Heart left ventricle (tissue), 16 donors: ENCODE measurements around the gene FNDC3B. TPM values are rescaled to one million over a fixed set of nuclear protein-coding genes. Genes with fewer than 3 reads are reported as not detected.

Source experiments
- ATAC-seq, 4 donors: fragments of 200-7000 bp; cut with Tn5 transposase; one replicate each; pipeline ENCODE4 v1.9.1; 2020 to 2022; ENCODE audit warnings: moderate library complexity in 4 of 4, mild to moderate bottlenecking in 3 of 4, moderate number of reproducible peaks in 1 of 4
- DNase-seq, 5 donors: peaks; one replicate each; pipeline ENCODE4 v3.0.0-alpha.2; 2020
- H3K27ac ChIP-seq, 12 donors: fragments of 200-600 bp; sonication (generic) in 4 of 12; one replicate each; pipeline versions ENCODE4 v1.5.0 to v1.8.0; 2016 to 2022; ENCODE audit warnings: mild to moderate bottlenecking in 2 of 12
- H3K27me3 ChIP-seq, 9 donors: fragments of 200-600 bp; sonication (generic) in 2 of 9; one replicate each; pipeline versions ENCODE4 v1.5.1 to v1.8.0; 2016 to 2022; ENCODE audit warnings: mild to moderate bottlenecking in 3 of 9
- H3K36me3 ChIP-seq, 9 donors: fragments of 200-600 bp; sonication (generic) in 2 of 9; one replicate each; pipeline versions ENCODE4 v1.5.0 to v1.8.0; 2018 to 2022; ENCODE audit warnings: mild to moderate bottlenecking in 2 of 9
- H3K4me1 ChIP-seq, 12 donors: fragments of 200-600 bp; sonication (generic) in 4 of 12; one replicate each; pipeline versions ENCODE4 v1.5.0 to v1.8.0; 2016 to 2022; ENCODE audit warnings: mild to moderate bottlenecking in 3 of 12
- H3K4me3 ChIP-seq, 12 donors: fragments of 200-600 bp; sonication (generic) in 4 of 12; one replicate each; pipeline versions ENCODE4 v1.5.0 to v1.8.0; 2017 to 2022; ENCODE audit warnings: mild to moderate bottlenecking in 9 of 12, moderate library complexity in 4 of 12
- H3K9me3 ChIP-seq, 12 donors: fragments of 200-600 bp; sonication (generic) in 4 of 12; one replicate each; pipeline versions ENCODE4 v1.5.0 to v1.8.0; 2016 to 2022; ENCODE audit warnings: mild to moderate bottlenecking in 1 of 12
- CTCF ChIP-seq, 12 donors: fragments of 200-600 bp; sonication (generic) in 4 of 12; IDR thresholded peaks; one replicate each; pipeline versions ENCODE4 v1.5.0 to v1.8.0; 2018 to 2022; ENCODE audit warnings: antibody characterized with exemption in 12 of 12, mild to moderate bottlenecking in 5 of 12
- POLR2A ChIP-seq, 2 donors: fragments of 450-650 bp; IDR thresholded peaks; one replicate each; pipeline ENCODE4 v1.6.1; 2017; ENCODE audit warnings: antibody characterized with exemption in 2 of 2, mild to moderate bottlenecking in 2 of 2, moderate library complexity in 2 of 2
- WGBS, 4 donors: extraction: QIAGEN DNeasy Blood & Tissue Kit in 2 of 4; methylation state at CpG; one replicate each; pipeline versions ENCODE4 v1.1.5 to v1.1.7; 2013 to 2018; 5-methylcytosine and 5-hydroxymethylcytosine counted together
- intact Hi-C, 10 donors: fragments of 100-400 bp; cut with DNase I; formaldehyde crosslinking; loops; one replicate each; pipeline versions ENCODE4 v1.11.1 to v1.14.2; 2022
- polyA plus RNA-seq, 2 donors: library from polyadenylated mRNA; stranded (reverse); fragments of 200-250 nt; gene quantifications; one replicate each; pipeline ENCODE4 v1.2.3, GENCODE V29; 2013
- total RNA-seq, 9 donors: library from RNA; depleted of rRNA in 2 of 9; stranded (reverse); fragments of >200 nt in 2 of 9; fragmentation: NEBNext Ultra II Directional in 3 of 9; extraction: Animal tissue kit (Norgen Biotek cat#: 25700) in 3 of 9; gene quantifications; one replicate each; pipeline versions ENCODE4 v1.1.0 to v1.2.4, GENCODE V29; 2016 to 2023
- donor health status: ischemic (EF 13 %, LVEDD 7.1; RV severe dilation, severe dysfunction).
- donor health status: healthy with polysubstance abuse.
- donor health status: DM: no; HTN: yes; CAD: no.
- donor health status: DM: no; HTN: no; CAD: no.
- donor health status: ischemic (EF 25% LVEDD 6.9; RV normal size, moderate dysfunction).
- donor health status: ischemic (EF 25% LVEDD 5.7; RV mildly dilated, moderate dysfunction).
- donor health status: healthy.
- donor health status: DM: yes; HTN: yes; CAD: no.
- donor health status: ischemic (EF 35%, LVEDD 5.7; RV mildly dilated, moderate dysfunction).
- donor health status: nonischemic (EF 11% LVEDD 7.7; RV severe dilation, severe dysfunction).
- donor health status: DM: yes; HTN: yes; CAD: no.
- donor health status: PGD.
- donor health status: ischemic (EF 29% LVEDD 5.4; RV normal size, mild dysfunction).
- donor health status: nonischemic (EF 23%, LVEDD 6.1; RV moderate dilation, normal function).

Gene FNDC3B
- total and polyA plus RNA-seq, 11 donors, result 9.4 to 113 (median 68.2) TPM

DNA sequence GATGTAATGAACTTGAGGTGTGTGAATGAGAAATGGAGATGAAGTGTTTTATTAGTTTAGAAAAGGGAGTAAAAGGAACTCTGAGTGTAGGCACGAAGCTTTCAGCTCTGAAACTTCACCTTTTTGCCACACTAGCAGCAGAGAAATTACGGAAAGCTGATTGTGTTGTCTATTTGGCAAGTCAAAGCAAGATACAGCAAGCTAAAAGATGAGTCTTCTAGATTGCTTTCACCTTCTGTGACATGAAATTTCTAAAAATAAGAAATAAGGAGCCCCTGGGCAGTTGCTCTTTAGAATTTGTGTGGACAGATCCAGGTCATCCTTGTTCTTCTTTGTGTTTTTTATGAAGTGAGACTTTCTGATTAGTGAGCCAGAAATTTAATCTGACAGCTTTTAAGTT, 143.4 kb downstream of the FNDC3B start:
- no peaks in the 10 kb centered on the region for H3K27me3 ChIP-seq
- WGBS, 4 donors, result 17 to 50% (median 34%) methylated on average over 2 of the region's 2 CpGs
- no peaks in the 10 kb centered on the region for H3K36me3 ChIP-seq
- H3K27ac ChIP-seq, result peak overlapping the region in 1 of 12 donors; percentile 14
- peaks cover 3 to 77% (median 41%) of the 10 kb centered on the region in 12 donors for H3K4me1 ChIP-seq
- H3K9me3 ChIP-seq, result no peaks in the 10 kb centered on the region
- no peak for ATAC-seq
- TF ChIP-seq POLR2A (IDR thresholded peaks at IDR 0.05), result no peak
- intact Hi-C loops, result no loop called here
- DNase-seq, result no peak
- no peak overlapping the region for H3K4me3 ChIP-seq

GRCh38 chr3:172184106-172184822, 144.9 kb downstream of the FNDC3B start:
- 92 to 98% (median 96%) methylated on average over 3 of the region's 3 CpGs for WGBS, 4 donors
- no peaks in the 10 kb centered on the region for H3K9me3 ChIP-seq
- no peaks in the 10 kb centered on the region for H3K27me3 ChIP-seq
- H3K4me1 ChIP-seq, result peaks cover 3 to 78% (median 41%) of the 10 kb centered on the region in 12 donors
- intact Hi-C loops, result no loop called here
- TF ChIP-seq POLR2A (IDR thresholded peaks at IDR 0.05), result no peak
- no peak for TF ChIP-seq CTCF (IDR thresholded peaks at IDR 0.05)
- H3K4me3 ChIP-seq, result no peak overlapping the region
- H3K27ac ChIP-seq, result no peak overlapping the region
- DNase-seq (no peak), ATAC-seq (no peak)
- no peaks in the 10 kb centered on the region for H3K36me3 ChIP-seq

DNA sequence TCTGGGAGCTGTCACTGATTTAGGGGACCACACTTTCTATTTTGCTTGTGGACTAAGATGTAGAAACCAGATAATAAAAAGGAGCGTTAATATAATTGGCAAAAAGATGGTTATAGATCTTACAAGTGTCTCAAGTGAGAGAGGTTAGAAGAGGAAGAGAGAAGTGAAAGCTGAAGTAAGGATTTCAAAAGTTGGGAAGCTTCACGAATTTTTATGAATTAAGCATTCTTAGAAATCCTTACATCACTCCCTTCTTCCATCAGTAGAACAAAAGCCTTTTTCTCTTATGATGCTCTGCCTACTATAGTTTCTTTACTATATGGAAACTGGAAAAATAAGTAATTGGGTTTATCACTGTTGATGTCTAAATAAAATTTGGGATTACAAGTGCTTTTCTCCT, 146.5 kb downstream of the FNDC3B start:
- WGBS, 4 donors, result 64 to 79% (median 74%) methylated on average over 2 of the region's 2 CpGs
- H3K4me1 ChIP-seq, result peaks cover 3 to 64% (median 37%) of the 10 kb centered on the region in 12 donors
- intact Hi-C loops, result no loop called here

GRCh38 chr3:172186607-172187006, 147.2 kb downstream of the FNDC3B start:
- WGBS, 4 donors, result 89 to 93% (median 91%) methylated on average over 4 of the region's 4 CpGs

More for the DNA sequence above, 146.5 kb downstream of the FNDC3B start:
- Histone ChIP-seq H3K36me3 (peaks cover 0 to 4% (median 0%) of the 10 kb centered on the region in 9 donors), H3K27ac (peak overlapping the region in 1 of 12 donors; percentile 29), H3K4me3 (no peak overlapping the region), H3K27me3 (no peaks in the 10 kb centered on the region), H3K9me3 (no peaks in the 10 kb centered on the region)
- no peak for ATAC-seq
- TF ChIP-seq CTCF (IDR thresholded peaks at IDR 0.05) (no peak), POLR2A (IDR thresholded peaks at IDR 0.05) (no peak)
- DNase-seq, result no peak

More at GRCh38 chr3:172186607-172187006, 147.2 kb downstream of the FNDC3B start:
- Histone ChIP-seq H3K36me3 (peaks cover 0 to 7% (median 0%) of the 10 kb centered on the region in 9 donors), H3K27me3 (no peaks in the 10 kb centered on the region), H3K4me1 (peaks cover 3 to 57% (median 35%) of the 10 kb centered on the region in 12 donors), H3K27ac (peak overlapping the region in 1 of 12 donors; percentile 29), H3K4me3 (no peak overlapping the region), H3K9me3 (no peaks in the 10 kb centered on the region)
- intact Hi-C loops, result no loop called here
- TF ChIP-seq POLR2A (IDR thresholded peaks at IDR 0.05), result no peak
- no peak for TF ChIP-seq CTCF (IDR thresholded peaks at IDR 0.05)
- no peak for ATAC-seq
- no peak for DNase-seq
